ENCODE results near the gene DIMT1. TPM values are rescaled to one million over a fixed set of nuclear protein-coding genes. Genes with fewer than 3 reads are reported as not detected.

DIMT1 gene
- total RNA-seq, 1 donor from 2014 or later, result 21.9 TPM

GRCh38 chr5:62369039-62369438 is 34.7 kb downstream of the DIMT1 start:
- no peak overlapping the region for H3K4me3 Mint-ChIP-seq
- TF ChIP-seq CTCF (IDR thresholded peaks at IDR 0.05; ENCODE audit: unreplicated experiment), result no peak
- DNase-seq (ENCODE audit: low spot score in 2 of 2, unreplicated experiment in 2 of 2), result no peak
- H3K27me3 Mint-ChIP-seq (ENCODE audit: low read depth), result no peaks in the 10 kb centered on the region
- no peak overlapping the region for H3K27ac Mint-ChIP-seq
- H3K9me3 Mint-ChIP-seq, result peaks cover 15% of the 10 kb centered on the region
- H3K36me3 Mint-ChIP-seq, result peaks cover 45% of the 10 kb centered on the region
- no peaks in the 10 kb centered on the region for H3K4me1 Mint-ChIP-seq

DNA sequence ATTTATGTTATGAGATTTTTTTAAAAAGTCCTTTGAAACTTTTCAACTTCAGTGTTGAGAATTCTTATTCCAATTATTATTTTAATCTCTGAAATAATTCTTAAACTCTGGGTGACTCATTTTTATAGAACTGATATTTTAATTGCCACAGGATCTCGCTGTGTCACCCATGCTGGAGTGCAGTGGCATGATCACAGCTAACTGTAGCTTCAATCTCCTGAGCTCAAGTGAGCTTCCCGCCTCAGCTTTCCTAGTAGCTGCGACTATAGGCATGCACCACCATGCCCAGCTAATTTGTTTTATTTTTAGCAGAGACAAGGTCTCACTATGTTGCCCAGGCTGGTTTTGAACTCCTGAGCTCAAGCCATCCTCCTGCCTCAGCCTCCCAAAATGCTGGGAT is 41.0 kb downstream of the DIMT1 start:
- Mint-ChIP-seq H3K27ac (no peak overlapping the region), H3K9me3 (peaks cover 15% of the 10 kb centered on the region), H3K36me3 (peaks cover 44% of the 10 kb centered on the region), H3K4me1 (no peaks in the 10 kb centered on the region), H3K4me3 (no peak overlapping the region), H3K27me3 (ENCODE audit: low read depth) (no peaks in the 10 kb centered on the region)
- no peak for TF ChIP-seq CTCF (IDR thresholded peaks at IDR 0.05; ENCODE audit: unreplicated experiment)
- no peak for DNase-seq (ENCODE audit: low spot score in 2 of 2, unreplicated experiment in 2 of 2)

- no peak for DNase-seq (ENCODE audit: low spot score in 2 of 2, unreplicated experiment in 2 of 2)
- Mint-ChIP-seq H3K36me3 (peaks cover 19% of the 10 kb centered on the region), H3K4me3 (no peak overlapping the region), H3K27ac (no peak overlapping the region), H3K9me3 (no peaks in the 10 kb centered on the region), H3K4me1 (no peaks in the 10 kb centered on the region), H3K27me3 (ENCODE audit: low read depth) (no peaks in the 10 kb centered on the region)
- peak; percentile 74 for TF ChIP-seq CTCF (IDR thresholded peaks at IDR 0.05; ENCODE audit: unreplicated experiment)
These were observed 49.5 kb downstream of the DIMT1 start for GRCh38 chr5:62354028-62354874.

GRCh38 chr5:62348723-62349481 is 54.8 kb downstream of the DIMT1 start:
- Mint-ChIP-seq H3K27ac (peak overlapping the region; percentile 13), H3K4me3 (no peak overlapping the region), H3K4me1 (peaks cover 6% of the 10 kb centered on the region), H3K27me3 (ENCODE audit: low read depth) (no peaks in the 10 kb centered on the region), H3K36me3 (peaks cover 20% of the 10 kb centered on the region), H3K9me3 (no peaks in the 10 kb centered on the region)
- TF ChIP-seq CTCF (IDR thresholded peaks at IDR 0.05; ENCODE audit: unreplicated experiment), result no peak
- DNase-seq (ENCODE audit: low spot score in 2 of 2, unreplicated experiment in 2 of 2), result no peak

DNA sequence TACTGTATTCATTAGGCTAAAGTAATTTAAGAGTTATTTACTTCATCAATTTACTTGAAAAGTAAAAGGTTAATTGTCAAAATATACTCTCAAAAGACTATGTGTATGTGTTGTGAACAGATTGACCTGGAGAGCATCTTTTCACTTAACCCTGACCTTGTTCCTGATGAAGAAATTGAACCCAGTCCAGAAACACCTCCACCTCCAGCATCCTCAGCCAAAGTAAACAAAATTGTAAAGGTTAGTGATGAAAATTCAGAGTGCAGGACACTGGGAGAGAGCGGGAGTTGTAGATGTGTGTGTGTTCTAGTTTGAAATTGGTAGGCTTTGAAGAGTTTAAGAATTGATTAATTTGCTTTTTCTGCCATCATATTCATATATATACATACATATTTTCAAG is 55.8 kb downstream of the DIMT1 start:
- H3K36me3 Mint-ChIP-seq, result peaks cover 24% of the 10 kb centered on the region
- H3K4me3 Mint-ChIP-seq, result no peak overlapping the region
- H3K27ac Mint-ChIP-seq, result no peak overlapping the region
- H3K9me3 Mint-ChIP-seq, result no peaks in the 10 kb centered on the region
- H3K27me3 Mint-ChIP-seq (ENCODE audit: low read depth), result no peaks in the 10 kb centered on the region
- H3K4me1 Mint-ChIP-seq, result peaks cover 6% of the 10 kb centered on the region
- TF ChIP-seq CTCF (IDR thresholded peaks at IDR 0.05; ENCODE audit: unreplicated experiment), result no peak
- DNase-seq (ENCODE audit: low spot score in 2 of 2, unreplicated experiment in 2 of 2), result no peak
